H1 (cell line): ENCODE measurements around the gene UGT1A8. TPM values are rescaled to one million over a fixed set of nuclear protein-coding genes. Genes with fewer than 3 reads are reported as not detected.

Source experiments
- ASH2L ChIP-seq: fragments of 200-600, 300-600 bp; sonication (generic); IDR thresholded peaks from one replicate; pipeline ENCODE4 v1.7.1; 2017; ENCODE audit warnings: low read length
- BACH1 ChIP-seq: IDR thresholded peaks from 2 replicates; pipeline ENCODE4 v1.6.1; 2012; ENCODE audit warnings: low read length, improper control_type of control experiment
- CREB1 ChIP-seq: IDR thresholded peaks from 2 replicates; pipeline ENCODE4 v1.6.1; 2012; ENCODE audit warnings: inconsistent platforms
- FOSL1 ChIP-seq: IDR thresholded peaks from 2 replicates; pipeline ENCODE4 v1.6.1; 2011; ENCODE audit warnings: mild to moderate bottlenecking, low read depth, low read length, moderate library complexity; ENCODE audit not compliant: insufficient read depth
- KDM5A ChIP-seq: fragments of 200-600 bp; IDR thresholded peaks from 2 replicates; pipeline ENCODE4 v1.7.1; 2012; ENCODE audit warnings: mild to moderate bottlenecking, low read length, inconsistent platforms, mixed read lengths
- RAD21 ChIP-seq, 2 experiments: IDR thresholded peaks in 1 of 2; conservative IDR thresholded peaks in 1 of 2; 2 replicates each; pipeline ENCODE4 v1.6.1; 2011; ENCODE audit warnings: low read depth in 2 of 2, low read length in 2 of 2, improper control_type of control experiment in 1 of 2, inconsistent platforms in 1 of 2, mild to moderate bottlenecking in 1 of 2, moderate library complexity in 1 of 2
- TCF12 ChIP-seq: IDR thresholded peaks from 2 replicates; pipeline ENCODE4 v1.6.1; 2011; ENCODE audit warnings: low read depth, mild to moderate bottlenecking, low read length
- polyA plus RNA-seq, 7 experiments: library from polyadenylated mRNA; depleted of rRNA in 3 of 7; stranded (reverse) in 5 of 7; unstranded in 2 of 7; fragments of >200 nt in 5 of 7; fragments of 200-250 nt in 2 of 7; gene quantifications; 1 replicate in 5 of 7; 2 replicates in 1 of 7; 4 replicates in 1 of 7; pipeline versions ENCODE4 v1.2.1 to v1.2.3, GENCODE V29; 2011 to 2013; ENCODE audit warnings: missing spikeins in 2 of 7, mixed read lengths in 2 of 7
- total RNA-seq: library from RNA; stranded (reverse); fragmentation: NEBNext Ultra II Directional; extraction: Animal tissue kit (Norgen Biotek cat#: 25700); gene quantifications from 2 replicates; pipeline ENCODE4 v1.2.1, GENCODE V29; 2021
- TF ChIP-seq, protein P1 (sequence below): fragments of 300-600 bp; sonication (generic); IDR thresholded peaks from 2 replicates; pipeline ENCODE4 v1.7.1; 2012; ENCODE audit warnings: low read length, moderate library complexity, mild to moderate bottlenecking, inconsistent platforms; ENCODE audit not compliant: insufficient replicate concordance
- TF ChIP-seq, protein P2 (sequence below): IDR thresholded peaks from 2 replicates; pipeline ENCODE4 v1.6.1; 2012; ENCODE audit warnings: inconsistent platforms
- TF ChIP-seq, protein P3 (sequence below): IDR thresholded peaks from 2 replicates; pipeline ENCODE4 v1.6.1; 2012; ENCODE audit warnings: inconsistent platforms

Gene UGT1A8
- total and polyA plus RNA-seq, 2 of the 8 experiments (the other 6 are each of a cell fraction or from before 2014, with no cell fraction given) = not detected

DNA sequence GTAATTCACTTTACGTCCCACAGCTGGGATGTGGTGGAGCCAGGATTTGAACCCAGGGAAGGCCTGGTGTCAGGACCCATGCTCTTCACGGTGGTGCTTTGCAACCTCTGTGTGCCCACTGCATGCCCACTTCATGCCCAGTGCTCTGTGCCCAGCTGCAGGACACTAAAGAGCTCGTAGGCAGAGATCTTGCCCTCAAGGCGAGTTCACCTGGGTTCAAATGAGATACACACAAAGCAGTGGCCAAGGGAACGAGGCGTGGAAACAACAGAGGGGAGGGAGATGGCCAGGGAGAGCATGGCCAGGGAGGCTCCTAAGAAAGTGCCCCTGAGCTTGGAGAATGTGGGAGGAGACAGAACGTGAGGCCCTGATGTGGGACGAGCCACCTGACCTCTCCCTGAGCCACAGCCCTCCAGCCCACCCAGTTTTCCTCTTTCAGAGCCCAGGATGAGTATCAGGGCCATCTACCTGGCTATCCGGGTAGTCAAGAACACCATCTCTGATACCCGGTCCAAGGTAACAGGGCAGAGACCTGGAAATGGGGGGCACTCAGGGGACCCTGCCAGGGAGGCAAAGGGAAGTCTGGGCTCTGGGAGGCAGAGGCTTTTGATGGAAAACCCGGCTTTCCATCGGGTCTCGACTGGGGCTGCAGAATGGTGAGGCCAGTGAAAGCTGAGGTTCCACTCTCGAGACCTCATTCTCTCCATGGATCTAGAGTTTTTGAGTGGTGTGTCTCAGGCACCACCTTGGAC is 181.1 kb downstream of the UGT1A8 start (continued):
- TF ChIP-seq, protein P1, sequence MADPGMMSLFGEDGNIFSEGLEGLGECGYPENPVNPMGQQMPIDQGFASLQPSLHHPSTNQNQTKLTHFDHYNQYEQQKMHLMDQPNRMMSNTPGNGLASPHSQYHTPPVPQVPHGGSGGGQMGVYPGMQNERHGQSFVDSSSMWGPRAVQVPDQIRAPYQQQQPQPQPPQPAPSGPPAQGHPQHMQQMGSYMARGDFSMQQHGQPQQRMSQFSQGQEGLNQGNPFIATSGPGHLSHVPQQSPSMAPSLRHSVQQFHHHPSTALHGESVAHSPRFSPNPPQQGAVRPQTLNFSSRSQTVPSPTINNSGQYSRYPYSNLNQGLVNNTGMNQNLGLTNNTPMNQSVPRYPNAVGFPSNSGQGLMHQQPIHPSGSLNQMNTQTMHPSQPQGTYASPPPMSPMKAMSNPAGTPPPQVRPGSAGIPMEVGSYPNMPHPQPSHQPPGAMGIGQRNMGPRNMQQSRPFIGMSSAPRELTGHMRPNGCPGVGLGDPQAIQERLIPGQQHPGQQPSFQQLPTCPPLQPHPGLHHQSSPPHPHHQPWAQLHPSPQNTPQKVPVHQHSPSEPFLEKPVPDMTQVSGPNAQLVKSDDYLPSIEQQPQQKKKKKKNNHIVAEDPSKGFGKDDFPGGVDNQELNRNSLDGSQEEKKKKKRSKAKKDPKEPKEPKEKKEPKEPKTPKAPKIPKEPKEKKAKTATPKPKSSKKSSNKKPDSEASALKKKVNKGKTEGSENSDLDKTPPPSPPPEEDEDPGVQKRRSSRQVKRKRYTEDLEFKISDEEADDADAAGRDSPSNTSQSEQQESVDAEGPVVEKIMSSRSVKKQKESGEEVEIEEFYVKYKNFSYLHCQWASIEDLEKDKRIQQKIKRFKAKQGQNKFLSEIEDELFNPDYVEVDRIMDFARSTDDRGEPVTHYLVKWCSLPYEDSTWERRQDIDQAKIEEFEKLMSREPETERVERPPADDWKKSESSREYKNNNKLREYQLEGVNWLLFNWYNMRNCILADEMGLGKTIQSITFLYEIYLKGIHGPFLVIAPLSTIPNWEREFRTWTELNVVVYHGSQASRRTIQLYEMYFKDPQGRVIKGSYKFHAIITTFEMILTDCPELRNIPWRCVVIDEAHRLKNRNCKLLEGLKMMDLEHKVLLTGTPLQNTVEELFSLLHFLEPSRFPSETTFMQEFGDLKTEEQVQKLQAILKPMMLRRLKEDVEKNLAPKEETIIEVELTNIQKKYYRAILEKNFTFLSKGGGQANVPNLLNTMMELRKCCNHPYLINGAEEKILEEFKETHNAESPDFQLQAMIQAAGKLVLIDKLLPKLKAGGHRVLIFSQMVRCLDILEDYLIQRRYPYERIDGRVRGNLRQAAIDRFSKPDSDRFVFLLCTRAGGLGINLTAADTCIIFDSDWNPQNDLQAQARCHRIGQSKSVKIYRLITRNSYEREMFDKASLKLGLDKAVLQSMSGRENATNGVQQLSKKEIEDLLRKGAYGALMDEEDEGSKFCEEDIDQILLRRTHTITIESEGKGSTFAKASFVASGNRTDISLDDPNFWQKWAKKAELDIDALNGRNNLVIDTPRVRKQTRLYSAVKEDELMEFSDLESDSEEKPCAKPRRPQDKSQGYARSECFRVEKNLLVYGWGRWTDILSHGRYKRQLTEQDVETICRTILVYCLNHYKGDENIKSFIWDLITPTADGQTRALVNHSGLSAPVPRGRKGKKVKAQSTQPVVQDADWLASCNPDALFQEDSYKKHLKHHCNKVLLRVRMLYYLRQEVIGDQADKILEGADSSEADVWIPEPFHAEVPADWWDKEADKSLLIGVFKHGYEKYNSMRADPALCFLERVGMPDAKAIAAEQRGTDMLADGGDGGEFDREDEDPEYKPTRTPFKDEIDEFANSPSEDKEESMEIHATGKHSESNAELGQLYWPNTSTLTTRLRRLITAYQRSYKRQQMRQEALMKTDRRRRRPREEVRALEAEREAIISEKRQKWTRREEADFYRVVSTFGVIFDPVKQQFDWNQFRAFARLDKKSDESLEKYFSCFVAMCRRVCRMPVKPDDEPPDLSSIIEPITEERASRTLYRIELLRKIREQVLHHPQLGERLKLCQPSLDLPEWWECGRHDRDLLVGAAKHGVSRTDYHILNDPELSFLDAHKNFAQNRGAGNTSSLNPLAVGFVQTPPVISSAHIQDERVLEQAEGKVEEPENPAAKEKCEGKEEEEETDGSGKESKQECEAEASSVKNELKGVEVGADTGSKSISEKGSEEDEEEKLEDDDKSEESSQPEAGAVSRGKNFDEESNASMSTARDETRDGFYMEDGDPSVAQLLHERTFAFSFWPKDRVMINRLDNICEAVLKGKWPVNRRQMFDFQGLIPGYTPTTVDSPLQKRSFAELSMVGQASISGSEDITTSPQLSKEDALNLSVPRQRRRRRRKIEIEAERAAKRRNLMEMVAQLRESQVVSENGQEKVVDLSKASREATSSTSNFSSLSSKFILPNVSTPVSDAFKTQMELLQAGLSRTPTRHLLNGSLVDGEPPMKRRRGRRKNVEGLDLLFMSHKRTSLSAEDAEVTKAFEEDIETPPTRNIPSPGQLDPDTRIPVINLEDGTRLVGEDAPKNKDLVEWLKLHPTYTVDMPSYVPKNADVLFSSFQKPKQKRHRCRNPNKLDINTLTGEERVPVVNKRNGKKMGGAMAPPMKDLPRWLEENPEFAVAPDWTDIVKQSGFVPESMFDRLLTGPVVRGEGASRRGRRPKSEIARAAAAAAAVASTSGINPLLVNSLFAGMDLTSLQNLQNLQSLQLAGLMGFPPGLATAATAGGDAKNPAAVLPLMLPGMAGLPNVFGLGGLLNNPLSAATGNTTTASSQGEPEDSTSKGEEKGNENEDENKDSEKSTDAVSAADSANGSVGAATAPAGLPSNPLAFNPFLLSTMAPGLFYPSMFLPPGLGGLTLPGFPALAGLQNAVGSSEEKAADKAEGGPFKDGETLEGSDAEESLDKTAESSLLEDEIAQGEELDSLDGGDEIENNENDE = no peak
- TF ChIP-seq KDM5A = no peak
- no peak for TF ChIP-seq BACH1
- TF ChIP-seq, protein P2, sequence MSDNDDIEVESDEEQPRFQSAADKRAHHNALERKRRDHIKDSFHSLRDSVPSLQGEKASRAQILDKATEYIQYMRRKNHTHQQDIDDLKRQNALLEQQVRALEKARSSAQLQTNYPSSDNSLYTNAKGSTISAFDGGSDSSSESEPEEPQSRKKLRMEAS = no peak
- no peak for TF ChIP-seq CREB1
- TF ChIP-seq RAD21 (IDR thresholded peaks at IDR 0.05 in 1 of 2, conservative IDR thresholded peaks at IDR 0.05 in 1 of 2; ENCODE audit: low read depth in 2 of 2, low read length in 2 of 2) = no peak
- no peak for TF ChIP-seq TCF12
- TF ChIP-seq, protein P3, sequence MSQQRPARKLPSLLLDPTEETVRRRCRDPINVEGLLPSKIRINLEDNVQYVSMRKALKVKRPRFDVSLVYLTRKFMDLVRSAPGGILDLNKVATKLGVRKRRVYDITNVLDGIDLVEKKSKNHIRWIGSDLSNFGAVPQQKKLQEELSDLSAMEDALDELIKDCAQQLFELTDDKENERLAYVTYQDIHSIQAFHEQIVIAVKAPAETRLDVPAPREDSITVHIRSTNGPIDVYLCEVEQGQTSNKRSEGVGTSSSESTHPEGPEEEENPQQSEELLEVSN = no peak
- no peak for TF ChIP-seq FOSL1
- no peak for TF ChIP-seq ASH2L
